Measurements from ENCODE around the gene PCSK4. TPM values are rescaled to one million over a fixed set of nuclear protein-coding genes. Genes with fewer than 3 reads are reported as not detected.
A peak's percentile ranks its signal among the peaks of the same experiment; 100 is the strongest.

PCSK4 gene
- total and polyA plus RNA-seq, 9 of the 15 experiments (the other 6 are each of a cell fraction or from before 2014, with no cell fraction given): 0.01 to 9.1 (median 2.1) TPM; not detected in 1

- DNase-seq (ENCODE audit: extremely low read depth in 1 of 4, low spot score in 3 of 4) (no peak), FAIRE-seq (no peak), ATAC-seq (no peak)
- TF ChIP-seq CBX1 (IDR thresholded peaks at IDR 0.05; ENCODE audit: low read depth) (peak; percentile 49; the same call in 1 of the 2 replicates), MAFK (IDR thresholded peaks at IDR 0.05; ENCODE audit: low read length) (no peak), XRCC4 (IDR thresholded peaks at IDR 0.05; ENCODE audit: extremely low read depth, insufficient read depth, insufficient read length) (no peak), FOXJ2 (tag; IDR thresholded peaks at IDR 0.05) (no peak), BCOR (IDR thresholded peaks at IDR 0.05) (peak; percentile 75), GTF2A2 (tag; IDR thresholded peaks at IDR 0.05) (no peak), RBFOX2 (IDR thresholded peaks at IDR 0.05; ENCODE audit: low read depth, low read length) (peak; percentile 36; the same call in 1 of the 2 replicates), ZNF239 (CRISPR knock-in tag; IDR thresholded peaks at IDR 0.05) (no peak), RBM25 (IDR thresholded peaks at IDR 0.05; ENCODE audit: low read depth, low read length, severe bottlenecking) (peak; percentile 72), FOXO4 (CRISPR knock-in tag; IDR thresholded peaks at IDR 0.05) (no peak), HNRNPL (IDR thresholded peaks at IDR 0.05; ENCODE audit: low read depth, low read length) (0 out of 2 replicates have a peak, but pooled peaks have one; percentile 63), KDM1A (IDR thresholded peaks at IDR 0.05) (peak; percentile 27 to 40; a peak in 2 of 4 replicates), MTA3 (IDR thresholded peaks at IDR 0.05; ENCODE audit: borderline replicate concordance) (no peak), ZFP91 (CRISPR knock-in tag; IDR thresholded peaks at IDR 0.05) (no peak), HDAC3 (IDR thresholded peaks at IDR 0.05; ENCODE audit: borderline replicate concordance, partially characterized antibody) (no peak)
- H3K27ac ChIP-seq (ENCODE audit: extremely low read depth, low read depth, low read length): no peak overlapping the region
- no peak overlapping the region for H3K4me2 ChIP-seq (ENCODE audit: insufficient read depth, low read length)
- intact Hi-C loops (cut with micrococcal nuclease) (no loop called here), in situ Hi-C loops (cut with MboI) (no loop called here)
- no peak overlapping the region for H3K9ac ChIP-seq (ENCODE audit: insufficient read depth in 1 of 2, low read depth in 2 of 2, low read length in 2 of 2)
- H3K4me3 ChIP-seq: no peak overlapping the region
- H3K79me2 ChIP-seq (ENCODE audit: control insufficient read depth, insufficient read depth, low read length): no peaks in the 10 kb centered on the region
- ChIA-PET POLR2A (interaction anchor here (1.4 kb wide), 1 partner anchor 14 kb away, joined by 4 read pairs; no protein-coding TSS in a partner anchor), CTCF (ENCODE audit: low intra/inter-chr PET ratio) (no interaction called here)
- H2AFZ ChIP-seq (ENCODE audit: low read depth, low read length): no peak overlapping the region
- peaks cover 6% of the 10 kb centered on the region; the same call in 1 of the 3 replicates for H3K36me3 ChIP-seq (ENCODE audit: control insufficient read depth, insufficient read depth, low read length)
- peaks cover 5 to 51% of the 10 kb centered on the region in 2 experiments; a peak in 4 of 5 replicates for H3K4me1 ChIP-seq (replicated peaks in 1 of 2; ENCODE audit: control insufficient read depth in 2 of 2, insufficient read depth in 2 of 2, low read length in 2 of 2)
- H3K9me1 ChIP-seq (ENCODE audit: control insufficient read depth, insufficient read depth, low read length): peaks cover 4% of the 10 kb centered on the region
- 85% methylated on average over 28 of the region's 36 CpGs for WGBS (ENCODE audit: insufficient coverage, low coverage, missing lambda C conversion rate)
- no peaks in the 10 kb centered on the region for H3K9me3 ChIP-seq (replicated peaks; ENCODE audit: control insufficient read depth, insufficient read depth, low read depth, low read length)
- no peaks in the 10 kb centered on the region for H3K27me3 ChIP-seq (ENCODE audit: control insufficient read depth in 2 of 2, insufficient read depth in 2 of 2, low read length in 2 of 2)
- H4K20me1 ChIP-seq (replicated peaks; ENCODE audit: control insufficient read depth, insufficient read depth, low read length): peaks cover 25% of the 10 kb centered on the region
- no TSS peak for BruUV-seq (replicated peaks)
These were observed 29.8 kb downstream of the PCSK4 start for GRCh38 chr19:1460033-1460995.
